Heart right ventricle (tissue), 16 donors: Measurements from ENCODE around the gene C17orf107. TPM values are rescaled to one million over a fixed set of nuclear protein-coding genes. Genes with fewer than 3 reads are reported as not detected.

ENCODE experiments used
- ATAC-seq, 8 donors: fragments of 200-7000 bp; cut with Tn5 transposase; one replicate each; pipeline ENCODE4 v1.9.1; 2020; ENCODE audit warnings: mild to moderate bottlenecking in 8 of 8, moderate library complexity in 8 of 8, moderate number of reproducible peaks in 1 of 8
- DNase-seq, 2 donors: peaks; one replicate each; pipeline ENCODE4 v3.0.0-alpha.2; 2020
- H3K27ac ChIP-seq, 10 donors: fragments of 200-600 bp; sonication (generic) in 2 of 10; one replicate each; pipeline versions ENCODE4 v1.5.0 to v1.8.0; 2020 to 2022; ENCODE audit warnings: mild to moderate bottlenecking in 3 of 10
- H3K27me3 ChIP-seq, 7 donors: fragments of 200-600 bp; one replicate each; pipeline ENCODE4 v1.8.0; 2021 to 2022; ENCODE audit warnings: mild to moderate bottlenecking in 2 of 7
- H3K36me3 ChIP-seq, 9 donors: fragments of 200-600 bp; sonication (generic) in 1 of 9; one replicate each; pipeline versions ENCODE4 v1.5.0 to v1.8.0; 2020 to 2022; ENCODE audit warnings: mild to moderate bottlenecking in 2 of 9
- H3K4me1 ChIP-seq, 9 donors: fragments of 200-600 bp; sonication (generic) in 1 of 9; one replicate each; pipeline versions ENCODE4 v1.5.0 to v1.8.0; 2020 to 2022; ENCODE audit warnings: mild to moderate bottlenecking in 4 of 9
- H3K4me3 ChIP-seq, 10 donors: fragments of 200-600 bp; sonication (generic) in 2 of 10; one replicate each; pipeline versions ENCODE4 v1.5.0 to v1.8.0; 2020 to 2022; ENCODE audit warnings: mild to moderate bottlenecking in 7 of 10, moderate library complexity in 2 of 10
- H3K9me3 ChIP-seq, 11 donors: fragments of 200-600 bp in 10 of 11; sonication (generic) in 2 of 11; one replicate each; pipeline versions ENCODE4 v1.5.0 to v1.8.0; 2013 to 2022; ENCODE audit warnings: mild to moderate bottlenecking in 2 of 11, control low read depth in 1 of 11, moderate library complexity in 1 of 11
- WGBS, 2 donors: extraction: QIAGEN DNeasy Blood & Tissue Kit; methylation state at CpG; one replicate each; pipeline ENCODE4 v1.1.7; 2013; ENCODE audit warnings: inconsistent platforms in 1 of 2; 5-methylcytosine and 5-hydroxymethylcytosine counted together
- intact Hi-C, 10 donors: fragments of 100-400 bp; cut with DNase I; formaldehyde crosslinking; loops; one replicate each; pipeline versions ENCODE4 v1.11.1 to v1.14.2; 2022
- polyA plus RNA-seq, 2 donors: library from polyadenylated mRNA; stranded (reverse); fragments of 200-250 nt; gene quantifications; one replicate each; pipeline ENCODE4 v1.2.3, GENCODE V29; 2013
- total RNA-seq, 10 donors: library from RNA; stranded (reverse); fragmentation: NEBNext Ultra II Directional in 3 of 10; extraction: Animal tissue kit (Norgen Biotek cat#: 25700) in 3 of 10; gene quantifications; one replicate each; pipeline versions ENCODE4 v1.2.1 to v1.2.4, GENCODE V29; 2021 to 2023
- TF ChIP-seq, protein P1 (sequence below), 9 donors: fragments of 200-600 bp; sonication (generic) in 2 of 9; IDR thresholded peaks; one replicate each; pipeline versions ENCODE4 v1.5.0 to v1.8.0; 2021 to 2022; ENCODE audit warnings: antibody characterized with exemption in 9 of 9, mild to moderate bottlenecking in 5 of 9, moderate library complexity in 1 of 9
- donor health status: Arrhythmogenic right ventricular cardiomyopathy.
- donor health status: ischemic (EF 13 %, LVEDD 7.1; RV severe dilation, severe dysfunction).
- donor health status: healthy with polysubstance abuse.
- donor health status: DM: no; HTN: yes; CAD: no.
- donor health status: DM: no; HTN: no; CAD: no.
- donor health status: ischemic (EF 25% LVEDD 6.9; RV normal size, moderate dysfunction).
- donor health status: ischemic (EF 25% LVEDD 5.7; RV mildly dilated, moderate dysfunction).
- donor health status: healthy.
- donor health status: DM: yes; HTN: yes; CAD: no.
- donor health status: Ischemic cardiomyopathy.
- donor health status: ischemic (EF 35%, LVEDD 5.7; RV mildly dilated, moderate dysfunction).
- donor health status: nonischemic (EF 11% LVEDD 7.7; RV severe dilation, severe dysfunction).
- donor health status: DM: yes; HTN: yes; CAD: no.
- donor health status: PGD.
- donor health status: ischemic (EF 29% LVEDD 5.4; RV normal size, mild dysfunction).
- donor health status: nonischemic (EF 23%, LVEDD 6.1; RV moderate dilation, normal function).

The C17orf107 gene
- total and polyA plus RNA-seq, 12 donors = 0.28 to 0.86 (median 0.44) TPM; not detected in 1

DNA sequence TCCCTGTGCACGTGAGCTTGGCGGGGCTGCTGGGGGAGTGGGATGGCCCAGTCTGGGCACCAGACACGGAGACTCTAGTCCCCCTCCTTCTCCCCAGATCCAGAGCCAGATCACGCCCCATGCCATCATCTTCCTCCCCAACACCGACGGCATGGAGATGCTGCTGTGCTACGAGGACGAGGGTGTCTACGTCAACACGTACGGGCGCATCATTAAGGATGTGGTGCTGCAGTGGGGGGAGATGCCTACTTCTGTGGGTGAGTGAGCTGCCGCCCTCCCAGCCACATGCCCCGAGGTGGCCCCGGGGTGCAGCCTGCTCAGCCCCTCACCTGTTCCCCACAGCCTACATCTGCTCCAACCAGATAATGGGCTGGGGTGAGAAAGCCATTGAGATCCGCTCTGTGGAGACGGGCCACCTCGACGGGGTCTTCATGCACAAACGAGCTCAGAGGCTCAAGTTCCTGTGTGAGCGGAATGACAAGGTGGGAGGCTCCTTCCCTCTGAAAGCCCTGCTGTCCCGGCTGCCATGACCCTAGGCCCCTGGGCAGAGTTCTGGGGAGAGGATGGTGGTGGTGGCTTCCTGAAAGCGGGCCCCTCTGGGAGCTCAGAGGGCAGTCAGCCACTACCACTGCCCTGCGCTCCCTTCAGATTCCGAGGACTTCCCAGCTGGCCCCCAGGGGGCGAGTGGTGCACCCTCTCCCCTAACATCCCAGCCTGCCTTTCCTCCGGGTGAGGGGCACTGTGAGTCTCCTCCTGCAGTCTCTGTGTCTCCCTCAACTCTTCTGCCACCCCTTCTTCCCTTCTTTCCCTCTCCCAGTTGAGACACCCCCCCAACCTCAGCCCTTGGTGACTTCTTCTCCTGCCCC lies 2.8 kb upstream of the C17orf107 start:
- ATAC-seq (no peak), DNase-seq (no peak)
- Histone ChIP-seq H3K4me3 (no peak overlapping the region), H3K36me3 (peaks cover 6 to 60% (median 45%) of the 10 kb centered on the region in 9 donors), H3K9me3 (no peaks in the 10 kb centered on the region), H3K27ac (no peak overlapping the region), H3K4me1 (peaks cover 0 to 32% (median 24%) of the 10 kb centered on the region in 9 donors), H3K27me3 (peaks cover 0 to 30% (median 21%) of the 10 kb centered on the region in 7 donors)
- TF ChIP-seq, protein P1, sequence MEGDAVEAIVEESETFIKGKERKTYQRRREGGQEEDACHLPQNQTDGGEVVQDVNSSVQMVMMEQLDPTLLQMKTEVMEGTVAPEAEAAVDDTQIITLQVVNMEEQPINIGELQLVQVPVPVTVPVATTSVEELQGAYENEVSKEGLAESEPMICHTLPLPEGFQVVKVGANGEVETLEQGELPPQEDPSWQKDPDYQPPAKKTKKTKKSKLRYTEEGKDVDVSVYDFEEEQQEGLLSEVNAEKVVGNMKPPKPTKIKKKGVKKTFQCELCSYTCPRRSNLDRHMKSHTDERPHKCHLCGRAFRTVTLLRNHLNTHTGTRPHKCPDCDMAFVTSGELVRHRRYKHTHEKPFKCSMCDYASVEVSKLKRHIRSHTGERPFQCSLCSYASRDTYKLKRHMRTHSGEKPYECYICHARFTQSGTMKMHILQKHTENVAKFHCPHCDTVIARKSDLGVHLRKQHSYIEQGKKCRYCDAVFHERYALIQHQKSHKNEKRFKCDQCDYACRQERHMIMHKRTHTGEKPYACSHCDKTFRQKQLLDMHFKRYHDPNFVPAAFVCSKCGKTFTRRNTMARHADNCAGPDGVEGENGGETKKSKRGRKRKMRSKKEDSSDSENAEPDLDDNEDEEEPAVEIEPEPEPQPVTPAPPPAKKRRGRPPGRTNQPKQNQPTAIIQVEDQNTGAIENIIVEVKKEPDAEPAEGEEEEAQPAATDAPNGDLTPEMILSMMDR (IDR thresholded peaks at IDR 0.05) = no peak
- WGBS, 2 donors = 91 to 93% methylated on average over 27 of the region's 27 CpGs
- intact Hi-C loops = loop anchor here in 1 of 10 donors (10.0 kb wide), 1 partner anchor 192 kb away; the partner anchor contains the start of gene PELP1

DNA sequence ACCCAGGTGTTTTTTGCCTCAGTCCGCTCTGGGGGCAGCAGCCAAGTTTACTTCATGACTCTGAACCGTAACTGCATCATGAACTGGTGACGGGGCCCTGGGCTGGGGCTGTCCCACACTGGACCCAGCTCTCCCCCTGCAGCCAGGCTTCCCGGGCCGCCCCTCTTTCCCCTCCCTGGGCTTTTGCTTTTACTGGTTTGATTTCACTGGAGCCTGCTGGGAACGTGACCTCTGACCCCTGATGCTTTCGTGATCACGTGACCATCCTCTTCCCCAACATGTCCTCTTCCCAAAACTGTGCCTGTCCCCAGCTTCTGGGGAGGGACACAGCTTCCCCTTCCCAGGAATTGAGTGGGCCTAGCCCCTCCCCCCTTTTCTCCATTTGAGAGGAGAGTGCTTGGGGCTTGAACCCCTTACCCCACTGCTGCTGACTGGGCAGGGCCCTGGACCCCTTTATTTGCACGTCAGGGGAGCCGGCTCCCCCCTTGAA lies 2.1 kb upstream of the C17orf107 start:
- Histone ChIP-seq H3K4me3 (no peak overlapping the region), H3K27ac (no peak overlapping the region), H3K4me1 (peaks cover 0 to 34% (median 25%) of the 10 kb centered on the region in 9 donors), H3K36me3 (peaks cover 5 to 54% (median 38%) of the 10 kb centered on the region in 9 donors), H3K27me3 (peaks cover 0 to 36% (median 21%) of the 10 kb centered on the region in 7 donors), H3K9me3 (no peaks in the 10 kb centered on the region)
- intact Hi-C loops = loop anchor here in 1 of 10 donors (10.0 kb wide), 1 partner anchor 192 kb away; the partner anchor contains the start of gene PELP1
- TF ChIP-seq, protein P1 (IDR thresholded peaks at IDR 0.05) = no peak
- ATAC-seq (no peak), DNase-seq (no peak)
- 83 to 84% methylated on average over 10 of the region's 10 CpGs for WGBS, 2 donors

DNA sequence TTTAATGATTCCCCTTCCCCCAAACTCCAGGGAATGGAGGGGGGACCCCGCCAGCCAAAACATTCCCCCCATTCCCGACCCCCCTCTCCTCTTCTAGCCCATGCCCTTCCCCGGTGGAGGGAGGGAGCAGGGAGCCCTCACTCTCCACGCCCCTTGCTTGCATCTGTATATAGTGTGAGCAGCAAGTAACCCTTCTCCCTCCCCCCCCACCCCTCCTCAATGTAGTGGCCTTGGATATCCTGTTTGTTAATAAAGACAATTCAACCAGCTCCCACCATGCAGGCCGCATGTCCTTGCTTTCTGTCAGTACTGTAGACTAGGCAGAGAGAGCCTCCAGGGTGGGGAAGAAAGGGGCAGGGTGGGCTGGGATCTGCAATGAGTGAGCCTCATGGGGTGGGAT lies 1.6 kb upstream of the C17orf107 start:
- ATAC-seq = no peak
- Histone ChIP-seq H3K9me3 (no peaks in the 10 kb centered on the region), H3K4me1 (peaks cover 0 to 35% (median 25%) of the 10 kb centered on the region in 9 donors), H3K27me3 (peaks cover 0 to 36% (median 21%) of the 10 kb centered on the region in 7 donors), H3K4me3 (no peak overlapping the region), H3K36me3 (peaks cover 5 to 48% (median 34%) of the 10 kb centered on the region in 9 donors), H3K27ac (no peak overlapping the region)
- TF ChIP-seq, protein P1 (IDR thresholded peaks at IDR 0.05) = no peak
- DNase-seq = no peak
- WGBS, 2 donors = 83 to 91% methylated on average over 5 of the region's 5 CpGs
- intact Hi-C loops = loop anchor here in 1 of 10 donors (10.0 kb wide), 1 partner anchor 193 kb away; the partner anchor contains the start of gene PELP1

DNA sequence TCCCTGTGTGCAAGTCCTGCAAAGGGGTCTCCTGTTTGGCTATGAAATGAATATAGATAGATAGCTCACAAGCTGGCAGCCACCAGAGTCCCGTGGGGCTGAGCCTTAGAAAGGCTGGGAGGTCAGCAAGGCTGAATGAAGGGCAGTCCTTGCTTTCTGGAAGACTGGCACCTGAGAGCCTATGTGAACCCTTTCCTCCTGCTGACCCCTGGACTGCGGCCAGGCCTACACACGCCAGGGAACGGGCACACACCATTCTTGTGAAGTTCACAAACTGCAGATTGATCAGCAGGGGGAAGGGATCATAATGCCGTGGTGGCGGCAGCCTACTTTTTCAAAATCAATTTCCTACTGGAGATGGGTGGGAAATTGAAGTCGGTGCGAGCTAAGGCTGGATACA lies 985 bp upstream of the C17orf107 start:
- Histone ChIP-seq H3K4me3 (no peak overlapping the region), H3K27me3 (peaks cover 0 to 36% (median 21%) of the 10 kb centered on the region in 7 donors), H3K9me3 (no peaks in the 10 kb centered on the region), H3K27ac (no peak overlapping the region), H3K4me1 (peaks cover 0 to 41% (median 30%) of the 10 kb centered on the region in 9 donors), H3K36me3 (peaks cover 5 to 43% (median 32%) of the 10 kb centered on the region in 9 donors)
- intact Hi-C loops = loop anchor here in 1 of 10 donors (10.0 kb wide), 1 partner anchor 194 kb away; the partner anchor contains the start of gene PELP1
- WGBS, 2 donors = 91 to 93% methylated on average over 8 of the region's 8 CpGs
- DNase-seq (no peak), ATAC-seq (no peak)
- TF ChIP-seq, protein P1 (IDR thresholded peaks at IDR 0.05) = no peak
